ENCODE measurements around the gene CRHR2.
"Not testable (repeated sequence)": the region's sequence is repeated elsewhere in the genome, so short reads cannot be mapped to it uniquely, and the experiment has no call there.

CRHR2 gene

DNA sequence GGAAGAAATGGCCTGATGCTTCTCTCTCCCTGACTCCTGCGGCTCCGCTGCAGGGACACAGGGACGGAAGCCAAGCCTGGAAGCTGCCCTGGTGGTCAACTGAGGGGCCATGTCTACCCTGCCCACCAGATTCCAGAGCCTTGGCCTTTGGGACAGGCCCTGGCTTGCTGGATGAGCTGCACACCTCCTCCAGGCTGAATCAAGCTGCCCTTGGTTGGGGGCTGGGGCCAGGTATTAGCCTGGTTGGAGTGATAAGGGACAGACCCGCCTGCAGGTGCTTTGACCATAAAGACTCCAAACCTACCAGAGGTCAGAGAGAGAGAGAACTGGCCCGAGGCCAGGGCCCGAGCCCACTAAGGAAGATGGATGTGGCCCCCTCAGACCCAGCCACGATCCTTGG lies 30.1 kb downstream of the CRHR2 start:
- DNase-seq: no peak

DNA sequence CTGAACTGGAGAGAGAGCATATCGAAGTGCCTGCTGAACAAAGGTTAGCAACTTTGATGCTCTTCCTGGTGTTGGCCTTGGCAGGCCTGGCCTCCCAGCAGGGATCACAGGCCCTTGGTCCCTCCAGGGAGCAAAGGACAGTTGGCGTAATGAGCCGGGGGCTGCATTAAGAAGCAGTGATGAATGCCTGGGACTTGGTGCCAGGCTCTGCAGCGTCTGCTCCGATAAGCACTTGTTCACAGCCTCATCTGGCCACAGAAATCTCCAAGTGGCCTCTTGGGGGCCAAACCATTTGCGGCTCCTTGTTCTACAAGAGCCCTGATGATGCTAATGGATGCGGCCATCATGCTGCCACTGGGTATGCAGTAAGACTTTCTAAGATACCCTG lies 31.8 kb downstream of the CRHR2 start:
- no peak for DNase-seq

DNA sequence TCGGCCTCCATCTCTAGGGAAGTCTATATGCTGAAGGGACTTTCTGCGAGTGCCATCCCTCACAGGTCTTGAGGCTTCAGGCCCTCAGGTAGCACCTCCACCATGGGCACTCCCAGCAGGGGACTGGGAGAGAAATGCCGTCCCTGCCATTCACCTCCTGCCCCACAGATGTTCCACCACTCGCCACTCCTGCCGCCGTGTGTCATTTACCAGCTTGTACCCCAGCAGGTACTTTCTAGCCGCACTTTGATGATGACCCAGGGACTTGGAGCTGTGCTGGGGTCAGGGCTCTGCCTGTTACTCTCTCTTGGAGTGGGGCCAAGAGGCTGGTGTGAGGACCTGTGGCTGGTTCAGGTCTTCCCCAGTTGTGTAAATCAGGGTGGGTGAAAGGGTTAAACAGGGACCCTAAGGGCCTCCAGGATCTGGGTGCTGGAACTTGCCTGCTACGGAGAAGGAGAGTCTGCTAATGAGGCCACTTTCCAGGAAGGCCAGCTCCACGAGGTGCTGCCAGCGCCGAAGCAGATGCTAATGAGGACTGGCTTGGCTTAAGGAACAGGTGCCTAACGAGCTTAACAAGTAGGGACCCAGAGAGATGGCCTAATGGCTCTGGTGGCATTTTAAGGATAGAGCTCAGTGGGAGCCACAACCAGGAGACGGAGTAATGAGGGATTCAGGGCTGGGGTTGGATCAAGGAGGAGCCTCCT lies 32.4 kb downstream of the CRHR2 start:
- no peak for DNase-seq

- DNase-seq: no peak
These were observed 33.3 kb downstream of the CRHR2 start for GRCh38 chr7:30648744-30649540.

DNA sequence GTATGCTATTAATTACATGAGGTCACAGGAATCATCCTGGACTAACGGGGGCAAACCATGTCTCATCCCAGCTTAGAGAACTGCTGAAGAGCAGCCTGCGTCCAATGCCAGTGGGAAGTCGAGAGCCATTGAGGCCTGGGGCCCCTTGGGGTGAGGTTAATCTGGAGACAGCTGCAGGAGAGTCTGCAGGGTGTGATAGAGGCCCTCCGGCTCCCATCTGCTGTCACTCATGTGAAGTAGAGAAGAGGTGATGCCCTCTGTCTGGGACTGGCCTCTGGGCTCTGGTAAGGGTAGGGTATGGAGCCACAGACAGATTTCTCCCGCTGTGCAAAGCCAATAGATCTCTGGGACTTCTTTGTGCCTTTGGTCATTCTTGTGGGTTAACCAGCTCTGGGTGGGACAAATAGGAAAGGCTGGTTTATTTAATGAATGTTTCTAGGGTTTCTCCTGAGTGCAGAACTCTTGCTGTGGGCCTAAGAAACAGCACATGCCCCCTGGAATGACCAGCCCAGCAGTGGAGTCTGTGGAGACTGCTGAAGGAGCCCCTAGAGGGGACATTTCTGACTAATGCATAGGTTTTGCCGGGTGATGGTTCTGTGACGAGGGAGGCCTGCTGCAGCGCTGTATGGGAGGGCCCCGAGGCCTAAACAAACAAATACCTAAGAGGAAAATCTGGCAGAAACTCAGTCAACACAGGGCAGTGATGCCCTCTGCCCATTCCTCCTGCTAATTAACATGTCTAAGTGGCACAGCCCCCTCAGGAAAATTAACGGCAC lies 34.5 kb downstream of the CRHR2 start:
- no peak for DNase-seq

DNA sequence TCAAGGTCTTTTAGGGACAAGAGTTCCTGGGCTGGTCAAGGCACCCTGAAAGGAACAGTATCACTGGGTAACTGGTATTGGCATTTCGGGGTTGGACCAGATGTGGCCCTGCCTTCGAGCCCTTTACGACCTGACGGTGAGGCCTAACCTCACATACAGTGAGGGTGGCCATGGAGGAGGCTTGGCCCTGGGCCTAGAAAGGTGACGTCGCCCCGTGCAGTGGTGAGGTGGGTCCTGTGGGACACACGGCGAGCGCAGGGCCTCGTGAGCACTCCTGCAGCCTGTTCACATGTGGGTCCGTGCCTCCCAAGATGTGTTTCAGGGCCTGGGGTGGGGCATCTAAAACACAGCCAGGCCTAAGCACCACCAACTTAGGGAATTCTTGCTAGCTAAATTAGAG lies 36.1 kb downstream of the CRHR2 start:
- DNase-seq: no peak

DNA sequence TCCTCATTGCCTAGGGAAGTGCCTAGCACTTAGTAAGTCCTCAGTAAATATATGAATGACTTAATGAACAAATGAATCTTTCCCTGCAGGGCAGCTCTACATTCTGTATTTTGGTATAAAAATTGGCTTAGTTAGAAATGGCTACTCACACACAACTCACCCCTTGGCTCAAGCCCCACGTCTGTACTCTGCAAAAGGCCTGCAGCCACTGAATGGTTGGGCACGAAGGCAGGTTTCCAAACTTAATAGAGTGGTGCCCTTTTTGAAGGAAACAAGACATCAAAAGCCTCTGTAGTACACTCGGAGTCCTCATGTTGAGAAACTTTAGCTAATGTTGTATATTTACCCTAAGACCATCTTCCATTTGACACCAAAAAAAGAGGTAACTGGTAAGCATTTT lies 36.6 kb downstream of the CRHR2 start:
- DNase-seq: no peak

- DNase-seq: no peak
These were observed 37.8 kb downstream of the CRHR2 start for GRCh38 chr7:30644286-30644955.

DNA sequence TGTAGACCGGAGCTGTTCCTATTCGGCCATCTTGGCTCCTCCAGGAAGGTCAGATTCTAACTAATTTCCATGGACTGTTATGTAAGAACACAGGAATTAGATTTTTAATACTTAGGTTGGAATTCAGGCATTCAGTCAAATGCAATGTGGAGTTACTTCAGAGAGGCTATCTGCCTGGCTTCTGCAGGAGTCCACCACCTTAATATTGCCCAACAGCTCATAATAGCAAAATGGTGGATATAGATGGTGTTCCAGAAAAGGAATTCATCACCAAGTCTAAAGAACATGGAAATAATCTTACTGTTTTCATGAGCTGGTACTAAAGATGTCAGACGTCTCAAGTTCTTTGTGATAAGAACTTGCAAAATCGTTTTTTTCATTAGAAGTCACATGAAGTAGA lies 39.5 kb downstream of the CRHR2 start:
- no peak for DNase-seq

DNA sequence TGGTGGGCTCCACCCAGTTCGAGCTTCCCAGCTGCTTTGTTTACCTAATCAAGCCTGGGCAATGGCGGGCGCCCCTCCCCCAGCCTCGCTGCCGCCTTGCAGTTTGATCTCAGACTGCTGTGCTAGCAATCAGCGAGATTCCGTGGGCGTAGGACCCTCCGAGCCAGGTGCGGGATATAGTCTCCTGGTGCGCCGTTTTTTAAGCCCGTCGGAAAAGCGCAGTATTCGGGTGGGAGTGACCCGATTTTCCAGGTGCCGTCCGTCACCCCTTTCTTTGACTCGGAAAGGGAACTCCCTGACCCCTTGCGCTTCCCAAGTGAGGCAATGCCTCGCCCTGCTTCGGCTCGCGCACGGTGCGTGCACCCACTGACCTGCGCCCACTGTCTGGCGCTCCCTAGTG lies 39.9 kb downstream of the CRHR2 start:
- DNase-seq: not testable (repeated sequence)

- no peak for DNase-seq
These were observed 46.5 kb downstream of the CRHR2 start for GRCh38 chr7:30635798-30636197.

DNA sequence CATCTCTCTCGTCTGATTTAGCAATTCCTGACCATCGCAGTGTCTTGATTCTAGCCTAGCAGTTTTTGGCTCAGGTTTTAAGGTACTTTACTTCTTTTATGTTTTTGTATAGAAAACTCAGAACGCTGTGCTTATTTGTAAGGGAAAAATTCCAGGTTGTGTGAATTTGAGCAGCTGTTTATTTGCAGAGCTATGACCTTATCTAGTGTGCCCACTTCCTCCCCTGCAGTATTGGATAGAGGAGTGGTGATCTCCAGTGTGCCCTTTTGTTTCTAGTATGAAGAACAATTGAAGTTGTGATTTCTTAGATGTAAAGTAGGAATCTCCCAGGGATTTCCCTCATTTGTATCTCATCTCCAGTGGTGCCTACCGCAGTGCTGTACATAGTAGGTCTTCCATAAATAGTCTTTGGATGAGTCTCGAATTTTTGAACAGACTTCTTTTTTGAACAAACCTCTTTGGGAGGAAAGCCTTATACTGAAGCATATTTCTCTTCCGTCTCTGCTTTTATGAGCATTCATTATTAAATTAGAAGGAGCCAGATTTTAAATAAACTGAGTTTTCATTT lies 47.5 kb downstream of the CRHR2 start:
- DNase-seq: peak in 1 of 3 donors; percentile 7

DNA sequence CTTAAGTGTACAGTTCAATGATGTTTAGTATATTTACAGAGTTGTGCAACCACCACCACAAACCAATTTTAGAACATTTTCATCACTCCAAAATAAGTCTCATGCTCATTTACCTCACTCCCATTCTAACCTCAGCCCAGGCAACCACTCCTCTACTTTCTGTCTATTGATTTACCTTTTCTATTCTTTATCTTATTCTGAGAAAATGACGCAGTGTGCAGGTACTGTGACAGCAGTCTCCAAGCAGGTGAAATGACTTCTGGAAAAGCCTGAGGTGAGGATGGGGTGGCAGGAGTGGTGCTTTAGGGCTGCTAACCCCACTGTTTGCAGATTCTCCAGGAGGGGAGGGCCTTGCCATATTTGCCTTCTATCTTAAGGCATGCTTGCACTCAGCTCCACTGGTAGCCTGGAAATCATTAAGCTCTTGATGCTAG lies 48.0 kb downstream of the CRHR2 start:
- no peak for DNase-seq

DNA sequence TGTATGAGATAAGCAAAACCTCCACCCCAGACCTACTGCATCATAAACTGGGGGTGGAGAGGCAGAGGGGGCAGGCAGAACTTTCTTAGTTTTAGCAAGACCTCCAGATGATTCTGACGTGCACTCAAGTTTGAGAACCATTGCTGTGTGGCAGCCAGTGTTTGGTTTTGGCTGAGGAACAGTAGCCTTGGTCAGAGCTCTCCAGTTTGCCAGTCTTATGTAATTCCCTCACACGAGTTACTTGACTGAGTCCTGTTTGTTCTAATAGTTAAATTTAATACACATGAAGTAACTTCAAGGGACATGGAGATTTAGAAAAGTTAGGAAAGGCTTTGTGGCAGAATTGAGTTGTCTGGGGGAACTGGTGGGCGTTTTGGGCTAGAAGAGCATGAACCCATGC lies 49.0 kb downstream of the CRHR2 start:
- DNase-seq: no peak

DNA sequence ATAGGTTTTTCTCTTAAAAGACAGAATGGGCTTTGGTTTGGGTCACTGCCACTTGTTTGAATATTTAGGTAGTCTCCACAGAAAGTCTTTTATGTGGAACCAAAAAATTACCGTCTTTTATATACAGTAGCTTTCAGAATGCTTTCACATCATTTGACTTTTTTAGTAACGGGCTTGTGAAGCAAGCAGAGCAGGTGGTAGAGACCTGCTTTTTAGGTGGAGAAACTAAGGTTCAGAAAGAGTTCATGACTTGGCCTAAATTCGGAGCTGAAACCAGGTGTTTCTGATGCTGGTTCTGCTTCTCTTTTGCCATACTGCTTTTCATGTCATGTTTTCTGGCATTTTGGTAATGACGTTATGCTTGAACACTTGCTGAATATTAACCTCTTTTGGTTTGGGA lies 51.3 kb downstream of the CRHR2 start:
- no peak for DNase-seq

GRCh38 chr7:30627026-30627425 lies 55.2 kb downstream of the CRHR2 start:
- DNase-seq: no peak

DNA sequence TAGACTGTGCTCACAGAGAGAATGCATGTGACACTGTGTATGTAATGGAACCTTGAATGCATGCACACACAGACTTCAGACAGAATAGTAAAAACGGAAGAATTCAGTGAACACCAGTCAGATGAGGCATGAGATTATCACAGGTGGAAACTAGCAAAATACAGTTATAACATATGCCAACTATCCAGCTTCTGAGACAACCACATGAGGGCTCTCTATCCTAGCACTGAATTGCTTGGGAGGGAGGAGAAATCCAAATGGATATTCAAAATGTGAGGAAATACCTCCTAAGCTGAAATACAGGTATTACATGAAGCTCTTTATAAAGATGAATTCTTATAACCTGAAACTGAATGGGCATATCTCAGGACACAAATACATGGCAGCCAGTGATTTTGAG lies 57.0 kb downstream of the CRHR2 start:
- DNase-seq: no peak

DNA sequence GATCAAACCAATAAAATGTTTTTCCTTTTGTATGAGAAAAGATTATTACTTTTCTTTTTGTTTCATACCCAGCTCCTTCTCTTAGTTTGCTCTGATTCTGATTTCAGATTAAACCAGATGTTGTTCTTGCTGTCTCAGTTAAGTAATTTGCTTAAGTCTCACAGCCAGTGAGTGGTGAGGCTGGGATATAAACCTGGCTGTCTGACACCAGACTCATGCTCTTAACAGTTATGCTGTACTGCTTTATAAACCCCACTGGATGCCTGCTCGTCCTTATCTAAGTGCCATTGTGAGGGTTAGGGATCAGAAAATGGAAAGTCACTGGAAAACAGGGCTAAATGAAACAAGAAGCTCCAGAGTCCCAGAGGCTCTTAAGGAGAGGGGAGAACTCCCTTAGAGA lies 63.3 kb downstream of the CRHR2 start:
- DNase-seq: no peak

DNA sequence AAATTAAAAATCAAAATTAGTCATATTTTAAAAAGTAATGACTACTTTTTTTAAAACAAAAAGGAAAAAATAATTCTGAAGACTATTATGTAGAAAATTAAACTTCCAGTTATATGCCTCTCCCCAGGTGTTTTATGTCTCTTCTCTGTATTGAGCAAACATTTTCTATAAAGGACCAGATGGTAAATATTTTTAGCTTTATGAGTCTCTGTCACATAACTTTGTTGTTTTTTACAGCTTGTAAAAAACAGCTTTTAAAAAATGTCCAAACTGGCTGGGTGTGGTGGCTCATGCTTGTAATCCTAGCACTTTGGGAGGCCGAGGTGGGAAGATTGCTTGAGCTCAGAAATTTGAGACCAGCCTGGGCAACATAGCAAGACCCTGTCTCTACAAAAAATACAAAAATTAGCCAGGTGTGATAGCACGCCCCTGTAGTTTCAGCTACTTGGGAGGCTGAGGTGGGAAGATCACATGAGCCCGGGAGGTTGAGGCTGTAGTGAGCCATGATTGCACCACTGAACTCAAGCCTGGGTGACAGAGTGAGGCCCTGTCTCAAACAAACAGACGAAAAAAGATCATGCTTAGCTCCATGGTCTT lies 64.1 kb downstream of the CRHR2 start:
- no peak for DNase-seq

DNA sequence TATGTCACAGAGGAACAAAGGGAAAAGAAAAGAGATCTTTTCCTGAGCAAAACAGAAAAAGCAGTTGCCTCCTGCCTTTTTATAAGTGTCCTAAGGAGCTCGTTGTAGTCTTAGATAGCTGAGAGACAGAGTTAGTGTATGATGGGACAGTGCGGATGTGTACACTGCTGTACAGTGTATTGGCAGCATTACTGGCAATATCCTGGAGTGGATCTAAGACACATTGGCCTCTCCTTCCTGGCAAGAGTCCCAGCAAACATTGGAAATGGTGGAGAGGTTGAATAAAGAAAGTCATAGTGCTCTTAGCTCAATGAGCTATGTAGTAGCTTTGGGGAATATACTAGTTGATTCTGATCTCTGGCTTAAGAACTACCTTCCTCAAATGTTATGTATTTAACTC lies 64.9 kb downstream of the CRHR2 start:
- no peak for DNase-seq

DNA sequence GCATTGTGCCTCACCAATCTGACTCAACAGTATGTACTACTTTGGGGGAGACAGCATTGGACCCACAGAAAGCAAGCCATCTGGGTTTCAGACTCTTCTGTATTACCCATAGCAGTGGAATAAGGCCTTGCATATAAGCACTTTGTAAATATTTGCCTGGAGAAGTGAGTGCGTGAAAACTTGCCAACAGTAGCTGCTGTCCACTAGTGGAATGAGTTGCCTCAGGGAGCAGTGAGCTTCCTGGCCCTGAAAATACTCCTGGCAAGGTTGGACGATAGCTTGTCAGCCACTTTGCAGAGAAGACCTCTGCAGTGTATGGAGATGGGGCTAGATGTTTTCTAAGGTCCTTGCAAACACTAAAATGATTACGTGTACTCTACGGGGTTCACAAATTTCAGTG lies 65.9 kb downstream of the CRHR2 start:
- no peak for DNase-seq
